Measurements from ENCODE around the gene SMIM44.
"Not testable (repeated sequence)": the region's sequence is repeated elsewhere in the genome, so short reads cannot be mapped to it uniquely, and the experiment has no call there.

SMIM44 gene

DNA sequence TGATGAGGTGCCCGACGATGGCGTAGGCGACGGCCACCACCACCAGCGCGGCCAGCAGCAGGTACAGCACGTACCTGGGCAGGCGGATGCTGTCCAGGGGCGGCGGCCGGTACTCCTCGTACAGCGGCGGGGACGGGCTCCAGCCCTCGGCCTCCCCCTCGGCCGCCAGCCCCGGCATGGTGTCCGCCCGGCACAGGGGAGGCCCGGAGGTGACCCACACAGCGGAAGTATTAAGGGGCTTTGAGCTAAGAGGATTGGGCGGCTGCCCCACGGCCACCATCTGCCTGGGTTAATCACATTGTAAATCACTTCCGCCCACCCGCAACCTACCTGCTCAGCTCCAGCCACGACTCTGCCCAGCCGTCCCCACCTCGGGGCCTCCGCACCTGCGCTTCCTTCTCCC, at the start of gene SMIM44:
Gene SMIM44 (minus strand): TSS at position 216 of the 403 bp plus-strand sequence. CDS start 38 bp downstream, at position 178.
- no peak for DNase-seq

DNA sequence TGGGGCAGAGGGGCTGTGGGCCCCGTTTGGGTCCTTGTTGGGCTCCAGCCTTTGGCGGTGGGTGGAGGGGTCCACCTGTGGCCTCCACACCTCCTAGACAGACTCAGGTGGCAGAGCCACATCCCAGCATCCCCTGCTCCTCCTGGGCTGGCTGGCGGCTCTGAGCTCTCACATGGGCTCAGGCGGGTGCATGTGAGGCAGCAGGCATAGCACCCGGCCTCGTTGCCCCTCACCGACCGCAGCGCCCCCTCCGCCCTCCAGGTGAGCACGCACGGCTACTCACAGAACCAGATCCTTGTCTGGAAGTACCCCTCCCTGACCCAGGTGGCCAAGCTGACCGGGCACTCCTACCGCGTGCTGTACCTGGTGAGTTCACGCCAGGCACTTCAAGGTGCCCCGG, 49.8 kb upstream of the SMIM44 start:
- no peak for DNase-seq

DNA sequence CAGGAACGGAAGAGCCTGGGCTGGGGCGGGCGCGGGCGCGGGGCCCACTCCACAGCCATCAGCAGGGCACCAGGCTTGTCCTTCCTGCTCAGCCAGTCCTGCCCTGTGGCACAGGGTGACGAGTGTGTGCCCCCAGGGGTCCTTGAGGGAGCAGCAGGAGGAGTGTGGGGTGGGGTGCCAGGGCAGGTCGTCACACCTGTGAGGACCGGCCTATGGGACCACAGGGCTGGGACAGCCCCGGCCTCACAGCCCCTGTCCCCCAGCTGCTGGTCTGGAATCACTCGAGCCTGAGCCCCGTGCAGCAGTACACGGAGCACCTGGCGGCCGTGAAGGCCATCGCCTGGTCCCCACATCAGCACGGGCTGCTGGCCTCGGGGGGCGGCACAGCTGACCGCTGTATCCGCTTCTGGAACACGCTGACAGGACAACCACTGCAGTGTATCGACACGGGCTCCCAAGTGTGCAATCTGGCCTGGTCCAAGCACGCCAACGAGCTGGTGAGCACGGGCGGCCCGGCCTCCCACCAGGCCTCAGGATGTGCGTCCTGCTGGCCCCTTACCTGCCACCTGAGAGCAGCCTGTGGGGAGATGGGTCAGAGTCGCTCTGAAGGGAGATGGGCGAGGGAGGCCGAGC, 49.0 kb upstream of the SMIM44 start:
- no peak for DNase-seq

DNA sequence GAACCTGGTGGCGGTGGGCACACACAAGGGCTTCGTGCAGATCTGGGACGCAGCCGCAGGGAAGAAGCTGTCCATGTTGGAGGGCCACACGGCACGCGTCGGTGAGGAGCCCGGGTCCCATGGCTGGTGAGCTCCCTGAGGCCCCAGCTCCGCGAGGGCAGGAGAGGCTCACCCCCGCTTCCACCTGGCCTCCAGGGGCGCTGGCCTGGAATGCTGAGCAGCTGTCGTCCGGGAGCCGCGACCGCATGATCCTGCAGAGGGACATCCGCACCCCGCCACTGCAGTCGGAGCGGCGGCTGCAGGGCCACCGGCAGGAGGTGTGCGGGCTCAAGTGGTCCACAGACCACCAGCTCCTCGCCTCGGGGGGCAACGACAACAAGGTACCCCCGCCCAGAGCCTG, 48.5 kb upstream of the SMIM44 start:
- no peak for DNase-seq

DNA sequence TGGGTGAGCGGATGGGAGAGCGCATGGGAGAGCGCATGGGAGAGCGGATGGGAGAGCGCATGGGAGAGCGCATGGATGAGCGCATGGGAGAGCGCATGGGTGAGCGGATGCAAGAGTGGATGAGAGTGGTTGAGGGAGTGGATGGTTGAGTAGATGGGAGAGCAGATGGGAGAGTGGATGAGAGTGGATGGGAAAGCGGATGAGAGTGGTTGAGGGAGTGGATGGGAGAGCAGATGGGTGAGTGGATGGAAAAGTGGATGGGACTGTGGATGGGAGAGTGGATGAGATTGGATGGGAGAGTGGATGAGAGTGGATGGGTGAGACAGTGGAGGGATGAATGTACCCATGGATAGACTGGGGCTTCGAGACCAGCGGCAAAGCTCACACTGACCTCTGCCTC, 47.1 kb upstream of the SMIM44 start:
- DNase-seq = no peak

DNA sequence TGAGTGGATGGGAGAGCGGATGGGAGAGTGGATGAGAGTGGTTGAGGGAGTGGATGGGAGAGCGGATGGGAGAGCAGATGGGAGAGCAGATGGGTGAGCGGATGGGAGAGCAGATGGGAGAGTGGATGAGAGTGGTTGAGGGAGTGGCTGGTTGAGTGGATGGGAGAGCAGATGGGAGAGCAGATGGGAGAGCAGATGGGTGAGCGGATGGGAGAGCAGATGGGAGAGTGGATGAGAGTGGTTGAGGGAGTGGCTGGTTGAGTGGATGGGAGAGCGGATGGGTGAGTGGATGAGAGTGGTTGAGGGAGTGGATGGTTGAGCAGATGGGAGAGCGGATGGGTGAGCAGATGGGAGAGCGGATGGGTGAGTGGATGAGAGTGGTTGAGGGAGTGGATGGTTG, 46.1 kb upstream of the SMIM44 start:
- not testable (repeated sequence) for DNase-seq

DNA sequence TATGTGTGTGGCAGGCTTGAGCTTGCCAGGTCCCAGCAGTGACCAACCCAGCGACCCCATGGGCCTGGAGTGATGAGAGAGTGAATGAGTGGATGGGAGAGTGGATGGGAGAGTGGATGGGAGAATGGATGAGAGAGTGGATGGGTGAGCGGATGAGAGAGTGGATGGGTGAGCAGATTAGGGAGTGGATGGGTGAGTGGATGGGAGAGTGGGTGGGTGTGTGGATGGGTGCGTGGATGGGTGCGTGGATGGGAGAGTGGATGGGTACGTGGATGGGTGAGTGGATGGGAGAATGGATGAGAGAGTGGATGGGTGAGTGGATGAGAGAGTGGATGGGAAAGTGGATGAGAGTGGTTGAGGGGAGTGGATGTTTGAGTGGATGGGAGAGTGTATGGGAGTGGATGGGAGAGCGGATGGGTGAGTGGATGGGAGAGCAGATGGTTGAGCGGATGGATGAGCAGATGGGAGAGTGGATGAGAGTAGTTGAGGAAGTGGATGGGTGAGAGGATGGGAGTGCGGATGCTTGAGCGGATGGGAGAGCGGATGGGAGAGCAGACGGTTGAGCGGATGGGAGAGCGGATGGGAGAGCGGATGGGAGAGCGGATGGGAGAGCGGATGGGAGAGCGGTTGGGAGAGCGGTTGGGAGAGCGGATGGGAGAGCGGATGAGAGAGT, 45.4 kb upstream of the SMIM44 start:
- no peak for DNase-seq

DNA sequence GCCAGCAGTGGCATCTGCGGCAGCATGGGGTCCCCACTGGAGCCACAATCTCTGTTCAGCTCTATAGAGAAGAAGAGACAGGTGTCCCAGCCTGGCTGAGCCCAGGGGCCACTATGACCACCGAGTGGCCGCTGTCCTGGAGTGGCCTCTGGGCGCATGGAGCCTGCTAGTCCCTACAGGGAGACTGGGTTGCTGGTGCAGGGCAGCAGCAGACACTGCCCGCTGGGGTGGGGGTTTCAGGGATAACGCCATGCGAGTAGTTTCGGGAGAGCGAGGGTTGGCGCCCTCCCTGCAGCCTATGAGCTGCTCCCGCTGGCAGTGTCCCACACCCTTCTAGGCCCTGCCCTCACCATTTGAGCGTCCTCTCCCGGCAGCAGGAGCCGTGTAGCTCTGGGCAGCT, 44.8 kb upstream of the SMIM44 start:
- DNase-seq = no peak

DNA sequence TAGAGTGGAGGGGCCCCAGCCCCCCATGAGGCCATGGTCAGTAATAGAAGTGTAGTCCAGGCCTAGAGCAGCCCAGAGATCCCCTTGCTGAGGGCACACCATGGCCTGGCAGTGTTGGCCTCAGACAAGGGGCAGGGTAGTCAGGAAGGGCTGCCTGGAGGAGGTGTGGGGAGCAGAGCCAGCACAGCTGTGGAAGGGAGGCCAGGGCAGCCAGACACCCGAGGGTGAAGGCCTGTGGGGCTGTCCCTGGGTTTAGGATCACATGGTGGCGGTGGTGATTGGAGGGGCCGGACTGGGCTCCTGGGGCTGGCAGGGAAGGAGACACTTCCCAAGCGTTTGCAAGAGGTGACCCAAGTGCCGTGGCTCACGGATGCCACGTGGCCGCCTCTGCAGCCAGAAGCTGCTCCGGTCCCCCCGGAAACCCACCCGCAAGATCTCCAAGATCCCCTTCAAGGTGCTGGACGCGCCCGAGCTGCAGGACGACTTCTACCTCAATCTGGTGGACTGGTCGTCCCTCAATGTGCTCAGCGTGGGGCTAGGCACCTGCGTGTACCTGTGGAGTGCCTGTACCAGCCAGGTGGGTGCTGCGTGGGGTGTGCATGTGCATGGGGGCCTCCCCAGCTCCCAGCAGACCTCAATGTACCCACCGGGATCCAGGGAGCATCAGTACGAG, 44.1 kb upstream of the SMIM44 start:
- no peak for DNase-seq

DNA sequence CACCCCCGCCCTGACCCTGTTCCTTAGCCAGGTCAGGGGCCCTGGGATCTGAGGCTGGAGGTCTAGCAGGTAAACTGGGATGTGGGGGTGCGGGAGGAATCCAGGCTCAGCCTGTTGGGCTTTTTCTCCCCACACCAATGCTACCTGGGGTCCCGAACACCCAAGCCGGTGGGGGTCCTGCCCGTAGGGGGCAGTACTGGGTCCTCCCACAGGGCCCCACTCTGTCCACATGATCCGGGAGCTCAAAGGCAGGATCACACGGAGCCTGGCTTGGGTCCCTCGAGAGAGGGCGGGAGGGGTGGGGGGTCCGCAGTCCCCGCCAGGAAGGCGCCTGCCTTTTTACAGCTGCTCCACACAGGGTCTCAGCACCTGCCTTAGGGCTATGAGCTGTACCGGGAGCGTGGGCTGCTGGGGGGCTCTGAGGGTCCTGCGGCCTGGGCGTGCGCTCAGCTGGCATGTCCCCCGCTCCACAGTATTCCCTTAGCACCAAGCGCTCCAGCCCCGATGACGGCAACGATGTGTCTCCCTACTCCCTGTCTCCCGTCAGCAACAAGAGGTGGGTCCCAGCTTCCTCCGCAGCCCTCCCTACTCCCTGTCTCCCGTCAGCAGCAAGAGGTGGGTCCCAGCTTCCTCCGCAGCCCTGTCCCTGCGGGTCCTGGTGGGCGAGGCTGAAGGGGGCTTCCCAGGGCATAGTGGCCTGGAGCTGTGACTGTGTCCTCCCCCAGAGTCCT, 43.4 kb upstream of the SMIM44 start:
- no peak for DNase-seq

DNA sequence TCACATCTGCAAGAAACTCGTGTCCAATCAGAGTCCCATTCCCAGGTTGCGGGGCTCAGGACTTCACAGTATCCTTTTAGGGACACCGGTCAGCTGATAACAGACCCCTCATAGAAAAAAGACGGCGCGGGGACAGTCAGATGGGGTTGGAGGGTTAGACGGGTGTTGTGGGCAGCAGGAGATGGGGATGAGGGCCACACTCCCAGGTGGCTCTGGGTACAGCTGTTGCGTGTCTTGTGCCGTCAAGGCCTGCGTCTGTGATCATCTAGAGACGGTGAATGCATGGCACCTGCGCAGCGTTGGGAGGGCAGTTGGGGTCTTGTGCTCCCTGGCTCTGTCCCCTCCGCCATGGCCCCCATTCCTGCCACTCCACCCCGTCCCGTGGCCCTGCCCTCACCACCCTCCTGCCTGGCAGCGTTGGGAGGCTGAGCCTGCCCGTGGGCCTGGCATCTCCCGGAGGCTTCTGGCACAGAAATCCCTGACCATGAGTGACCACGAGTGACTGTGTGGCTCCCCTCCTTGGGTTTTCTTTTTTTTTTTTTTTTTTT, 41.7 kb upstream of the SMIM44 start:
- no peak for DNase-seq

DNA sequence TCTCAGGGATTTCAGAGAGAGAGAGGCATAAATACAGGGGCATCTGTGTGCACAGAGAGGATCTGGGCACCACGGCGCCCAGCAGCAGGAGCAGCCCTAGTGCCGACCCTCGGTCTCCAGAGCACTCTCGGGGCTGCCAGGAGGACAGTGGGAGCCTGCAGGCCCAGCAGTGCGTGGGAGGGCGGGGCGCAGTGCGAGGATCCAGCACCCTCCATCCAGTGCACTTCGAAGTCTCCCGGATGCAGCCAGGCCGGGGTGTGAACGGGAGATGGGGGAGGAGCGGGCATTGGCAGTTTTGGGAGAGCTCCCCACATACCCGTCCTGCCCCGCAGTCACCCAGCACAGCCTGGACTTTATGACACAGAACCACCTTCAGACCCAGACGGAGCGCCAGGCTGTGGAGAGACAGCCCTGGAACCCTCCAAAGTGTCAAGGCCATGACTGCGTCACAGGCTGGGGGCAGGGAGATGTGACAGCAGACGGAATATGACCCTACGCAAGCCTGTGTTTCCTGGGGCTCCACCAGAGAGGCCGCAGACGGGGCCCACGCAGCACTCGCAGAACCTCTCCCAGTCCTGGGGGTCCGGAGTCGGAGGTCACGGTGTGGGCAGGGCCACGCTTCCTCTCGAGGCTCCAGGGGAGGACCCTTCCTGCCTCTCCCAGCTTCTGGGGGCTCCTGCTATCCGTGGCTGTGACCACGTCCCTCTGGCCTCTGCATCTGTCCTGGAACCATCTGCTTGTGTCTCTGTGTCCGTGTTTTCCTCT, 41.0 kb upstream of the SMIM44 start:
- DNase-seq = no peak

DNA sequence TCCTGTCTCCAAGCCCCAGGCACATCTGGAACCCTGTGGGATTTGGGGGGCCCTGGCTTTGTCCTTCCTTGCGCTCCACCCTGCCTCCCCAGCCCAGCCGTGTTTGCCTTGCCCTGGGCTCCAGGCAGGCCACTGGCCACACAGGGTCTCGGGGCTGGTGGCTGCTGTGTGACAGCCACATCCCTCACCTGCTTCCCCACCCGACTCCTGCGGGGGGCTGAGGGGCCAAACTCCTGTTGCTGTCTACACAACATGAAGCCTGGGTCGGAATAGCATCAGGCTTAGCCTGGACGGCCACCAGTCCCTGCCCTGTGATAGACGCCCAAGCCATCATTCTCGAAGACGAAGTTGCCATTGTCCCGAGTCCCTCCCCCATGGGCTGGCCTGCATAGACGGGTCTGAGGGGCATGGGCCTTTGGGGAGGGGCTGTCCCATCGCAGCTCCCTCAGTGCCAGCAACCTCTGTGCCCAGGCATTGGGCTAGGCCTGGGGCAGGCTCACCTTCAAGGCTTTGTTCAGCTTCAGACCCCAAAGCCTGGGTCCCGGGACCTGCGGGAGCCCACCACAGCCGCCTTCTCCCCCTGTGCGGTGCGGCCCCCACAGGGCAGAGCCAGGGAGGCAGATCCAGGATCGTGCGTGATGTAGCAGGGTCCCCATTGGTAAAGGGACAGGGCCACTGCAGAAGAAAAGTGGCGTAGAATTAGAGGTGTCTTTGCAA, 40.3 kb upstream of the SMIM44 start:
- no peak for DNase-seq

DNA sequence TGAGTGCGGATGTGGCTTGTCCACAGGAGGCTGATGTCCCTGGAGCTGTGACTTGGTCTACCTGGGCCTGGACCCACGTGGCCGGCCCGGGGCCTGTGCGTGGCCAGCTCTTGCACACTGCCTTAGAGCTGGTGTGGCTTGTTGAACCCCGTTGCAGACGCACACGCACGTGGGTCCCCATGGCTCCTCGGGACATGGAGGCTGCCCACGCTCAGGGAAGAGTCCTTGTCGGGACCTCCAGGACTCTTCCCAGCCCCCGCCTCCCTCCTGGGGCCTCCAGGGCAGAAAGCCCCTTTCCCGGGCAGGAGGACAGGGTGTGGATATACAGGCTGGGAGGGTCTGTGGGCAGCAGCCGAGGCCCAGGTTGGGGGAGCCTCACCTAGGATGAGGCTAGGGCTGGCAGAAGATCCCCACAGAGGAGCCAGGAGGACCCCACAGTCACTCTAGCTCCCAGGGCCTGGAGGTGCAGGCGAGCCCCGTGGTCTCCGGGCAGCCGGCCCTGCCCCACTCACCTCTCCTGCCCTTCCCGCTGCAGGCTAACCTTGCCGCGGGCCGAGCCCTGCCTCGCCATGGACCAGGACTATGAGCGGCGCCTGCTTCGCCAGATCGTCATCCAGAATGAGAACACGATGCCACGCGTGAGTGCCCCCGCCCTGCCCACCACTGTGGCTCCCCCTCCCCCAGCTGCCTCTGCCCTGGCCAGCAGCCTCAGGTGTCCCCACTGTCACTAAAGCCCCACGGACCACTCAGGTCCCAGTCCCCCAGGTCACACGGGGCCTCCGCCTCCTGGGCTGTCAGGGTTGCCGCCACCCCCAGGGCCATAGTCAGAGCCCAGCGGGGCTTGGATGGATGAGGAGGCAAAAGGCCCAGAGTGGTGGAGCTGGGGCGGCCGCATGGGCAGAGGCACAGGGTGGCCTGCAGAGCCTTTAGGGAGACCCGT, 39.5 kb upstream of the SMIM44 start:
- no peak for DNase-seq

DNA sequence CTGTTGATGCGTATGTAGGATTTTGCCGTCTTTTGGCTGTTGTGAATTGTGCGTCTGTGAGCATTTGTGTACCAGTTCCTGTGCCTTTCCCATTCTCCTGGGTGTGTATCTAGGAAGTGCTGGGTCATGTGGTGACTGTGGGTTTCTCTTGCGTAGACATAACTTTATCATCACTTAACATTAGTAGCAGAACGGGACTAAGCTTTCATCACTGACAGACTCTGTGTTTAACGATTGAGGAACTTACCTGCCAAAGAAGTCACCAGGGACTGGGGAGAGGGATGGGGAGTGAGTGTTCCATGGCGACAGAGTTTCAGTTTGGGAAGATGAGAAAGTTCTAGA, 37.8 kb upstream of the SMIM44 start:
- DNase-seq = no peak

DNA sequence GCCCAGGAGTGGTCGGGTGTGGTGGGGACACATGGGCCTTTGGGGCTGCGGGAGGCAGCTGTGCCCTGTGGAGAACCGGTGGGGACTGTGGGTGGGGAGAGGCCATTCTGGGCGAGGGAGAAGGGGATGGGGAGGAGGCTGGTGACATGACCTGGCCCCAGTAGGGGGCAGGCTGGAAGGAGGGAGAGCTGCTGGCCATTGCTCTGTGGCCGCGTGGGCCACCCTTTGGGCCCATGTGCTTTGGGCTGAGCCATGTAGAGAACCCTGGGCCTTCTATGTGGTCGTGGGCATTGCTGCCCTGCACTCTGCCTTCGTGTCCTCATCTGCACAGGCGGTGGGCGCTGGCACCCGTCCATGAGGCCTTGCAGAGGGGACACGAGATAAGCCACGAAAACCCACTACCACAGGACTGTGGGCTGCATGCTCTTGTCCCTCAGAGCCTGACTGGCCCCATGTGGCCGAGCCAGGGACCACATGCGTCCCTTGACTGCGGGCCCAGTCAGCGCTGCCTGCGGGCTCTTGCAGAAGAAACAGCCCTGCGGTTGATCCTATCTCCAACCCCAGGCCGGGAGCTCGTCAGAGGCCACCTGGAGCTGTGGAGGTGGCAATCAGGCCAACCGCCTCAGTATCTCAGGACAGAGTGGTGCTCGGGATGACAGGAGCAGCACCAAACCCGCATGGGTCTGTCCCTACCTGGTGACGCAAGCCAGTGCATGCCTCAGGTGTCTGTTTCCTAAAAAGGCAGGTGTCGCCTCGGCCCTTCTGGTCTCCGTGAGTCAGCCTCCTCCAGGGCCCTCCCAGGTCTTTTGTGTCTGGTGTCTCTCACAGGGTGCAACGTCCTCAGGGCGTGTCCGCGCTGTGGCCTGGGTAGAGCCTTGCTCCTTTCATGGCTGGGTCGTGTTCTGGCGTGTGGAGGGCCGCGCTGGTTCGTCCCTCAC, 37.2 kb upstream of the SMIM44 start:
- DNase-seq = no peak

DNA sequence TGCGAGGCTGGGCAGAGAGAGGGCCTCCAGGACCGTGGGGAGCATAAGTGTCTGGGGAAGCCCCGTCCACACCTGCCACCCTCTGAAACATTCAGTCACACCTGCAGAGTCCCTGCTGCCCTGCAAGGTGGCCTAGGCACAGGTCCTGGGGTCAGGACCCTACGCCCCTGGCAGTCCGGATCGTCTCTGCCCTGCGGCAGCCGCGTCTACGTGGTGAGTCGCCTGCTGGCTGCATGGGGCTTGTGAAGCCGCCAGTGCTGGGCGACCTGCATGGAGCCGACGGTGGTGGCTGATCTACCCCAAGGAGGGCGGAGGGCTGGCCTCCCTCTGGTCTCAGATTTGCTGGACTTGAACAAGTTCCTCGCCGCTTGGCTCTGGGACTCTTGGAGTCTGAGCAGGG, 35.9 kb upstream of the SMIM44 start:
- no peak for DNase-seq

DNA sequence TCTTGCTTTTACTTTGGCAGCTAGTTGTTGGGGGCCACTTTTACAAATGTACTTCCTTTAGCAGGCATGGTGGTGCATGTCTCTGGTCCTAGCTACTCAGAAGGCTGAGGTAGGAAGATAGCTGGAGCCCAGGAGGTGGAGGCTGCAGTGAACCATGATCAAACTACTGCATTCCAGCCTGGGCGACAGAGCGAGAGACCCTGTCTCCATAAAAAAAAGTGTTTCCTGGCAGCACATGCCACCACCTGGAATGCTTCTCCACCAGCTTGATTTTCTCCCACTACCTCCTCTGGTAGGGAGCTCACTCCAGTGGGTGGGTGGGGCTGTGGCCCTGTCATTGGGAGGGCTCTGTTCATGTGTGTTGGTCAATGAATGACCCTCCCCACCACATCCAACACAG, 35.4 kb upstream of the SMIM44 start:
- no peak for DNase-seq

DNA sequence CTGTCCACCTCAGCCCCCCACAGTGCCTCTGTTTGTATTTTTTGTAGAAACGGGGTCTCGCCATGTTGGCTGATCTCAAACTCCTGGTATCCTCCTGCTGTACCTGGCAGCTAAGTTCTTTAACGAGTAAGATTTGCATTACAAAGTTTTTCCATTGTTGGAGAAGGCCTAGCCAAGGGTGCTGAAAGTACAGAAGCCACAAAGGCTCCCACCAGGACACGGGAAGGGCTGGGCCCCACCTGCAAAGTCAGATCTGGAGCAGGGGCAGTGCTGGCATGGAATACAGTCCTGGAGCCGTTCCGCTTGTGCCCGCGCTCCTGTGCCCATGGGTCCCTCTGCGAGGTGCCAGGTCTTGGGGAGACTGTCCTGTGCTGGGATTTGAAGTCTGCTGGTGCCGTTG, 35.0 kb upstream of the SMIM44 start:
- no peak for DNase-seq

DNA sequence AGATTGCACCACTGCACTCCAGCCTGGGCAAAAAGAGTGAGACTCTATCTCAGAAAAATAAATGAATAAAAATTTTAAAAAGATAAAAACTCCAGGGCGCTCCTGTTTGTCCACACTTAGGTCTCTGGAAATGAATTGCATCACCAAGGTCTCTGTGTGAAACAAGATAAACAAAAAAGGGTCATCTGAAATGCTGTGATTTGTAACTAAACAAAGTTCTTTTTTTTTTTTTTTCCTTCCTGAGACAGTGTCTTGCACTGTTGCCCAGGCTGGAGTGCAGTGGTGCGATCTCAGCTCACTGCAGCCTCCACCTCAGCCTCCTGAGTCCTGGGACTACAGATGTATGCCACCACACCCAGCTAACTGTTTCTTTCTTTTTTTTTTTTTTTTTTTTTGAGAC, 34.4 kb upstream of the SMIM44 start:
- no peak for DNase-seq

All from suppressor macrophage treated with lipopolysaccharide for 4 hours (primary cell).